Trophoblast cell (in vitro differentiated cells and primary cell): ENCODE data around the gene ZNF423.

Experiments
- DNase-seq, 2 donors: peaks; one replicate each; pipeline ENCODE4 v3.0.0-alpha.2; 2016
- H2AFZ ChIP-seq: 2 replicates; pipeline ENCODE4 v1.6.1; 2013; ENCODE audit warnings: low read length, moderate library complexity, mild to moderate bottlenecking; ENCODE audit not compliant: insufficient read depth, poor library complexity
- H2AK5ac ChIP-seq: 2 replicates; pipeline ENCODE4 v1.6.1; 2013; ENCODE audit warnings: mild to moderate bottlenecking, low read length
- H2BK120ac ChIP-seq: 2 replicates; pipeline ENCODE4 v1.6.1; 2013; ENCODE audit warnings: low read length, mild to moderate bottlenecking, moderate library complexity; ENCODE audit not compliant: insufficient read depth, poor library complexity
- H2BK12ac ChIP-seq: 2 replicates; pipeline ENCODE4 v1.6.1; 2013; ENCODE audit warnings: mild to moderate bottlenecking, low read length, moderate library complexity
- H2BK5ac ChIP-seq: 2 replicates; pipeline ENCODE4 v1.6.1; 2013; ENCODE audit warnings: low read length, low read depth, moderate library complexity, mild to moderate bottlenecking; ENCODE audit not compliant: poor library complexity
- H3K14ac ChIP-seq: 2 replicates; pipeline ENCODE4 v1.6.1; 2013; ENCODE audit warnings: mild to moderate bottlenecking, low read length
- H3K18ac ChIP-seq: 2 replicates; pipeline ENCODE4 v1.6.1; 2013; ENCODE audit warnings: mild to moderate bottlenecking, low read length
- H3K23ac ChIP-seq: 2 replicates; pipeline ENCODE4 v1.6.1; 2013; ENCODE audit warnings: low read length
- H3K27ac ChIP-seq: 2 replicates; pipeline ENCODE4 v1.5.1; 2013; ENCODE audit warnings: low read depth, mild to moderate bottlenecking, inconsistent platforms, low read length, moderate library complexity
- H3K27me3 ChIP-seq: 2 replicates; pipeline ENCODE4 v1.6.1; 2013; ENCODE audit warnings: inconsistent platforms, mild to moderate bottlenecking, low read length, moderate library complexity; ENCODE audit not compliant: insufficient read depth
- H3K36me3 ChIP-seq, 2 experiments: 1 replicate in 1 of 2; 2 replicates in 1 of 2; pipeline ENCODE4 v1.6.1; 2013; ENCODE audit warnings: low read length in 2 of 2, mild to moderate bottlenecking in 2 of 2, moderate library complexity in 1 of 2; ENCODE audit not compliant: insufficient read depth in 2 of 2, control insufficient read depth in 1 of 2
- H3K4ac ChIP-seq: 2 replicates; pipeline ENCODE4 v1.6.1; 2013; ENCODE audit warnings: low read depth, mild to moderate bottlenecking, low read length, moderate library complexity
- H3K4me1 ChIP-seq, 2 experiments: 1 replicate in 1 of 2; 2 replicates in 1 of 2; pipeline ENCODE4 v1.6.1; 2013; ENCODE audit warnings: low read length in 2 of 2, mild to moderate bottlenecking in 2 of 2, moderate library complexity in 1 of 2; ENCODE audit not compliant: insufficient read depth in 2 of 2, control insufficient read depth in 1 of 2
- H3K4me2 ChIP-seq: 2 replicates; pipeline ENCODE4 v1.6.1; 2013; ENCODE audit warnings: inconsistent platforms, mild to moderate bottlenecking, low read length, moderate library complexity
- H3K4me3 ChIP-seq: 2 replicates; pipeline ENCODE4 v1.5.1; 2013; ENCODE audit warnings: mild to moderate bottlenecking, low read depth, low read length, inconsistent platforms
- H3K79me1 ChIP-seq: one replicate; pipeline ENCODE4 v1.6.1; 2013; ENCODE audit warnings: low read length
- H3K79me2 ChIP-seq: 2 replicates; pipeline ENCODE4 v1.6.1; 2013; ENCODE audit warnings: low read length, mild to moderate bottlenecking; ENCODE audit not compliant: control insufficient read depth, insufficient read depth, poor library complexity
- H3K9ac ChIP-seq: 2 replicates; pipeline ENCODE4 v1.6.1; 2013; ENCODE audit warnings: mild to moderate bottlenecking, low read length
- H3K9me3 ChIP-seq: 2 replicates; pipeline ENCODE4 v1.6.1; 2013; ENCODE audit warnings: low read depth, mild to moderate bottlenecking, control low read depth, inconsistent platforms, low read length; ENCODE audit not compliant: insufficient read depth
- H4K12ac ChIP-seq: 2 replicates; pipeline ENCODE4 v1.6.1; 2013; ENCODE audit warnings: low read depth, mild to moderate bottlenecking, low read length, moderate library complexity
- H4K8ac ChIP-seq: 2 replicates; pipeline ENCODE4 v1.6.1; 2013; ENCODE audit warnings: low read depth, mild to moderate bottlenecking, low read length, moderate library complexity
- H4K91ac ChIP-seq: one replicate; pipeline ENCODE4 v1.6.1; 2013; ENCODE audit warnings: low read depth, mild to moderate bottlenecking, low read length, moderate library complexity
- WGBS: extraction: QIAGEN DNeasy Blood & Tissue Kit; methylation state at CpG from one replicate; pipeline ENCODE4 v1.1.7; 2013; ENCODE audit warnings: missing lambda C conversion rate; ENCODE audit not compliant: insufficient read length, insufficient coverage; ENCODE audit errors: extremely low coverage; 5-methylcytosine and 5-hydroxymethylcytosine counted together

Gene ZNF423

GRCh38 chr16:49528060-49528865 is 327.6 kb downstream of the ZNF423 start:
- H3K4me2 ChIP-seq = no peak overlapping the region
- H3K9me3 ChIP-seq = no peaks in the 10 kb centered on the region
- no peaks in the 10 kb centered on the region for H3K27me3 ChIP-seq
- no peak overlapping the region for H4K8ac ChIP-seq
- no peak overlapping the region for H2AK5ac ChIP-seq
- no peak for DNase-seq
- H2AFZ ChIP-seq = no peak overlapping the region
- no peak overlapping the region for H4K12ac ChIP-seq
- peaks cover 9 to 10% of the 10 kb centered on the region in 2 experiments for H3K4me1 ChIP-seq
- peaks cover 2 to 4% of the 10 kb centered on the region in 2 experiments for H3K36me3 ChIP-seq
- no peak overlapping the region for H2BK12ac ChIP-seq
- no peaks in the 10 kb centered on the region for H3K79me2 ChIP-seq
- H2BK5ac ChIP-seq = no peak overlapping the region
- no peak overlapping the region for H3K18ac ChIP-seq
- no peak overlapping the region for H3K27ac ChIP-seq
- no peak overlapping the region for H3K14ac ChIP-seq
- H3K4ac ChIP-seq = no peak overlapping the region
- H4K91ac ChIP-seq = no peak overlapping the region
- peak overlapping the region; percentile 56 for H3K4me3 ChIP-seq
- H3K9ac ChIP-seq = no peak overlapping the region
- H2BK120ac ChIP-seq = no peak overlapping the region
- no CpG with 5 or more reads among the region's 23 CpGs for WGBS
- no peak overlapping the region for H3K23ac ChIP-seq
- no peaks in the 10 kb centered on the region for H3K79me1 ChIP-seq

- no peak overlapping the region for H2BK12ac ChIP-seq
- no peak overlapping the region for H3K27ac ChIP-seq
- H4K91ac ChIP-seq = no peak overlapping the region
- H3K4me3 ChIP-seq = peak overlapping the region; percentile 56
- H3K79me2 ChIP-seq = no peaks in the 10 kb centered on the region
- H2AK5ac ChIP-seq = no peak overlapping the region
- no peaks in the 10 kb centered on the region for H3K79me1 ChIP-seq
- H3K4me2 ChIP-seq = no peak overlapping the region
- H3K23ac ChIP-seq = peak overlapping the region; percentile 60
- no CpG with 5 or more reads among the region's 7 CpGs for WGBS
- H3K9me3 ChIP-seq = no peaks in the 10 kb centered on the region
- no peak overlapping the region for H3K9ac ChIP-seq
- no peak overlapping the region for H2BK120ac ChIP-seq
- H3K36me3 ChIP-seq = peaks cover 2 to 6% of the 10 kb centered on the region in 2 experiments
- H4K12ac ChIP-seq = no peak overlapping the region
- no peak for DNase-seq
- H2BK5ac ChIP-seq = no peak overlapping the region
- H3K27me3 ChIP-seq = no peaks in the 10 kb centered on the region
- no peak overlapping the region for H3K14ac ChIP-seq
- H3K18ac ChIP-seq = no peak overlapping the region
- peaks cover 9 to 10% of the 10 kb centered on the region in 2 experiments for H3K4me1 ChIP-seq
- H3K4ac ChIP-seq = no peak overlapping the region
- no peak overlapping the region for H2AFZ ChIP-seq
- no peak overlapping the region for H4K8ac ChIP-seq
Observed at GRCh38 chr16:49527611-49528010, 328.3 kb downstream of the ZNF423 start.

- H3K4me2 ChIP-seq = no peak overlapping the region
- WGBS = no CpG with 5 or more reads among the region's 11 CpGs
- H3K14ac ChIP-seq = no peak overlapping the region
- no peak overlapping the region for H3K4ac ChIP-seq
- no peak overlapping the region for H4K12ac ChIP-seq
- no peak overlapping the region for H2AK5ac ChIP-seq
- no peak overlapping the region for H2BK12ac ChIP-seq
- no peaks in the 10 kb centered on the region for H3K79me1 ChIP-seq
- H4K91ac ChIP-seq = no peak overlapping the region
- no peak overlapping the region for H3K4me3 ChIP-seq
- H3K36me3 ChIP-seq = peaks cover 2 to 13% of the 10 kb centered on the region in 2 experiments
- H3K27ac ChIP-seq = no peak overlapping the region
- H3K23ac ChIP-seq = no peak overlapping the region
- no peak overlapping the region for H2BK5ac ChIP-seq
- H3K9me3 ChIP-seq = no peaks in the 10 kb centered on the region
- H3K27me3 ChIP-seq = no peaks in the 10 kb centered on the region
- no peak overlapping the region for H4K8ac ChIP-seq
- no peak overlapping the region for H2BK120ac ChIP-seq
- no peaks in the 10 kb centered on the region for H3K79me2 ChIP-seq
- H3K4me1 ChIP-seq = peaks cover 7 to 9% of the 10 kb centered on the region in 2 experiments
- H2AFZ ChIP-seq = no peak overlapping the region
- no peak for DNase-seq
- H3K9ac ChIP-seq = no peak overlapping the region
- no peak overlapping the region for H3K18ac ChIP-seq
Observed at GRCh38 chr16:49526860-49527365, 329.0 kb downstream of the ZNF423 start.

- Histone ChIP-seq H2AK5ac (no peak overlapping the region), H3K27me3 (no peaks in the 10 kb centered on the region), H3K9ac (no peak overlapping the region), H3K4me1 (no peaks in the 10 kb centered on the region), H3K23ac (no peak overlapping the region), H3K9me3 (no peaks in the 10 kb centered on the region), H4K91ac (no peak overlapping the region), H3K79me2 (no peaks in the 10 kb centered on the region), H3K4me2 (no peak overlapping the region), H2BK120ac (no peak overlapping the region), H3K4me3 (no peak overlapping the region), H3K4ac (no peak overlapping the region), H2AFZ (no peak overlapping the region), H4K8ac (no peak overlapping the region), H3K79me1 (no peaks in the 10 kb centered on the region), H3K27ac (no peak overlapping the region), H3K14ac (no peak overlapping the region), H2BK12ac (no peak overlapping the region), H3K36me3 (peaks cover 2 to 13% of the 10 kb centered on the region in 2 experiments), H4K12ac (no peak overlapping the region), H2BK5ac (no peak overlapping the region), H3K18ac (no peak overlapping the region)
- no CpG with 5 or more reads among the region's 9 CpGs for WGBS
- no peak for DNase-seq
Observed at GRCh38 chr16:49524947-49525315, 331.0 kb downstream of the ZNF423 start.
